Neuronal stem cell (in vitro differentiated cells): ENCODE data around the gene IL12A.

Source experiments
- DNase-seq: peaks from one replicate; pipeline ENCODE4 v3.0.0-alpha.2; 2013; ENCODE audit warnings: low spot score
- H2AFZ ChIP-seq: one replicate; pipeline ENCODE4 v1.6.1; 2013; ENCODE audit warnings: mild to moderate bottlenecking, low read length, inconsistent platforms
- H2AK5ac ChIP-seq: 2 replicates; pipeline ENCODE4 v1.6.1; 2013; ENCODE audit warnings: low read depth, mild to moderate bottlenecking, inconsistent platforms, low read length, moderate library complexity, mixed read lengths
- H2BK120ac ChIP-seq: 2 replicates; pipeline ENCODE4 v1.6.1; 2013; ENCODE audit warnings: low read depth, mild to moderate bottlenecking, inconsistent platforms, low read length, moderate library complexity, mixed read lengths
- H2BK12ac ChIP-seq: one replicate; pipeline ENCODE4 v1.6.1; 2013; ENCODE audit warnings: low read length, inconsistent platforms
- H2BK15ac ChIP-seq: 2 replicates; pipeline ENCODE4 v1.6.1; 2013; ENCODE audit warnings: mild to moderate bottlenecking, low read length, inconsistent platforms, mixed read lengths
- H2BK5ac ChIP-seq: one replicate; pipeline ENCODE4 v1.6.1; 2013; ENCODE audit warnings: inconsistent platforms, mild to moderate bottlenecking, low read length, moderate library complexity
- H3K14ac ChIP-seq: one replicate; pipeline ENCODE4 v1.6.1; 2013; ENCODE audit warnings: low read length, inconsistent platforms
- H3K18ac ChIP-seq: 2 replicates; pipeline ENCODE4 v1.6.1; 2013; ENCODE audit warnings: low read length, inconsistent platforms
- H3K23ac ChIP-seq: 2 replicates; pipeline ENCODE4 v1.6.1; 2013; ENCODE audit warnings: low read depth, mild to moderate bottlenecking, mixed read lengths, low read length, inconsistent platforms; ENCODE audit not compliant: poor library complexity
- H3K27ac ChIP-seq: replicated peaks from 3 replicates; pipeline ENCODE4 v1.5.1; 2013; ENCODE audit warnings: low read length, inconsistent platforms
- H3K27me3 ChIP-seq, 3 experiments: 2 replicates each; pipeline ENCODE4 v1.6.1; 2013; ENCODE audit warnings: low read length in 3 of 3, mild to moderate bottlenecking in 2 of 3, inconsistent platforms in 1 of 3, low read depth in 1 of 3, mixed read lengths in 1 of 3, moderate library complexity in 1 of 3; ENCODE audit not compliant: control insufficient read depth in 3 of 3, insufficient read depth in 3 of 3
- H3K36me3 ChIP-seq, 2 donors: replicated peaks in 1 of 2; 2 replicates each; pipeline ENCODE4 v1.6.1; 2013; ENCODE audit warnings: low read length in 2 of 2; ENCODE audit not compliant: control insufficient read depth in 2 of 2, insufficient read depth in 2 of 2
- H3K4ac ChIP-seq: 2 replicates; pipeline ENCODE4 v1.6.1; 2013; ENCODE audit warnings: inconsistent platforms, mild to moderate bottlenecking, low read length, moderate library complexity
- H3K4me1 ChIP-seq, 2 donors: 1 replicate in 1 of 2; 2 replicates in 1 of 2; pipeline ENCODE4 v1.6.1; 2013; ENCODE audit warnings: low read length in 2 of 2, low read depth in 1 of 2; ENCODE audit not compliant: control insufficient read depth in 2 of 2, insufficient read depth in 1 of 2
- H3K4me2 ChIP-seq: one replicate; pipeline ENCODE4 v1.6.1; 2013; ENCODE audit warnings: mild to moderate bottlenecking, low read length, inconsistent platforms; ENCODE audit not compliant: insufficient read depth, poor library complexity, severe bottlenecking
- H3K4me3 ChIP-seq, 2 donors: 2 replicates each; pipeline ENCODE4 v1.5.1; 2013; ENCODE audit warnings: low read length in 2 of 2, mild to moderate bottlenecking in 2 of 2, inconsistent platforms in 1 of 2, moderate library complexity in 1 of 2
- H3K79me1 ChIP-seq: one replicate; pipeline ENCODE4 v1.6.1; 2013; ENCODE audit warnings: low read depth, mild to moderate bottlenecking, inconsistent platforms, low read length, moderate library complexity
- H3K9ac ChIP-seq: one replicate; pipeline ENCODE4 v1.6.1; 2013; ENCODE audit warnings: mild to moderate bottlenecking, low read depth, low read length, inconsistent platforms; ENCODE audit not compliant: poor library complexity
- H3K9me3 ChIP-seq, 2 donors: replicated peaks in 1 of 2; 2 replicates each; pipeline versions ENCODE3 to v1.6.1; 2013; ENCODE audit warnings: low read length in 2 of 2, mild to moderate bottlenecking in 2 of 2, inconsistent platforms in 1 of 2, low read depth in 1 of 2, mixed read lengths in 1 of 2, moderate library complexity in 1 of 2; ENCODE audit not compliant: control insufficient read depth in 2 of 2, insufficient read depth in 1 of 2
- H4K8ac ChIP-seq: one replicate; pipeline ENCODE4 v1.6.1; 2013; ENCODE audit warnings: low read depth, mild to moderate bottlenecking, inconsistent platforms, low read length, moderate library complexity
- H4K91ac ChIP-seq: one replicate; pipeline ENCODE4 v1.6.1; 2013; ENCODE audit warnings: low read length, low read depth, mild to moderate bottlenecking, inconsistent platforms; ENCODE audit not compliant: poor library complexity
- WGBS, 2 donors: extraction: QIAGEN DNeasy Blood & Tissue Kit; methylation state at CpG; one replicate each; pipeline ENCODE4 v1.1.7; 2013; ENCODE audit warnings: missing lambda C conversion rate in 2 of 2, mixed read lengths in 1 of 2; ENCODE audit not compliant: insufficient read length in 2 of 2, insufficient replicate concordance in 1 of 2; ENCODE audit errors: extremely low coverage in 2 of 2; 5-methylcytosine and 5-hydroxymethylcytosine counted together

IL12A gene

DNA sequence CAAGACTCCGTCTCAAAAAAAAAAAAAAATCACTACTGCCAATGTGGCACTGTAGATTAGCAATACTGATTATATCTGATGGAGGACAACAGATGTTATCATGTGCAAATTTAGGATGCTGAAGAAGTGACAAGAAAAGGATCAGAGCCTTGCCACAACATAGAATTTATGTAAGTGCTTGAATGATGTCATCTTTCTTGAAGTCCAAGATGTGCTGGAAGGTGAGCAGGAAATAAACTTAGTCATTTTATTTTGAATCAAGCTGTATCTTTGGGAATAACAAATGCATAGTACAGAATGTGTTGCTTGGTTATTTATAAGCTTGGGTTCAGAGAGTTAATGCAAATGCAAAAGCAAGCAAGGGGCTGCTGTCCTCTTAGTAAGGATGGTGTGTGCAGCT is 47.1 kb downstream of the IL12A start:
- Histone ChIP-seq H3K79me1 (no peaks in the 10 kb centered on the region), H2BK5ac (no peak overlapping the region), H2BK15ac (no peak overlapping the region), H3K4me3 (no peak overlapping the region), H3K27me3 (peaks cover 0 to 38% (median 11%) of the 10 kb centered on the region in 3 experiments), H3K9ac (no peak overlapping the region), H4K8ac (no peak overlapping the region), H2BK12ac (no peak overlapping the region), H2AFZ (no peak overlapping the region), H2AK5ac (no peak overlapping the region), H2BK120ac (no peak overlapping the region), H3K9me3 (no peaks in the 10 kb centered on the region), H3K4ac (no peak overlapping the region), H3K4me2 (no peak overlapping the region), H3K36me3 (no peaks in the 10 kb centered on the region), H3K27ac (no peak overlapping the region), H3K18ac (no peak overlapping the region), H4K91ac (no peak overlapping the region), H3K14ac (no peak overlapping the region), H3K23ac (no peak overlapping the region), H3K4me1 (peaks cover 0 to 7% of the 10 kb centered on the region in 2 donors)
- no CpG with 5 or more reads among the region's 1 CpG for WGBS, 2 donors
- DNase-seq: no peak

DNA sequence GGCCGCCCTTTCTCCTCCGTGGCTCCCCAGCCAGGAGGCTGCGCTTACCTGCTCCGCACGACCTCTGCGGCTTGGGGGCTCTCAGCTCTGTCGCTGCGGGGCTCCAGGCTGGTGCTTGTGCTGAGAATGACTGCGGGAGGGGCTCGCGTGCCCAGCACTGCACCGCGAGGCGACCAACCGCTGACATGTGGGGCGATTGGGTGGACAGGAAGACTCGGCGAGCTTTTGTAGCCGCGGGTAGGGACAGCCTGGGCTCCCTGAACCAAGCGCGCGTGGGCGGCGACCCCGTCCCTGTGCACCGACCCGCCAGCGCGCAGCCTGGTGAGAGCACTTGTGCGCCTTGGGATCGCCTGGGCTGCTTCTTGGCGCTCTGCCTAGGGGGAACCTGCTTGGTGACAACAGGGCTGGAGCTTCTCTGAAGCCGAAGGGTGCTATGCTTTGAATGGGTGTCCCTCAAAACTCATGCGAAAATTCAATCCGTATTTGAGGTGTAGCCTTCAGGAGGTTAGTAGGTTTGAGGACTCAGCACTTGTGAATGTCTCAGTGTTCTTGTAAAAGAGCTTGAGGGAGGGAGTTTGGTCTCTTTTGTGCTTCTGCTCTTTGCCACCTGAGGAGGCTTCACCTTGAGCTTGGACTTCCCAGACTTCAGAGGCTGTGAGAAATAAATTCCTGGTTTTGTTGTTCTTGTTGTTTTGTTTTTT is 50.4 kb downstream of the IL12A start:
- H2BK5ac ChIP-seq: no peak overlapping the region
- H3K4me1 ChIP-seq: peaks cover 0 to 7% of the 10 kb centered on the region in 2 donors
- H2AK5ac ChIP-seq: no peak overlapping the region
- H3K79me1 ChIP-seq: no peaks in the 10 kb centered on the region
- DNase-seq: peak; percentile 8
- no peaks in the 10 kb centered on the region for H3K36me3 ChIP-seq
- peak overlapping the region; percentile 75 for H2BK12ac ChIP-seq
- H3K9ac ChIP-seq: peak overlapping the region; percentile 75
- no peak overlapping the region for H2BK15ac ChIP-seq
- no peak overlapping the region for H4K8ac ChIP-seq
- peak overlapping the region; percentile 37 for H3K23ac ChIP-seq
- peak overlapping the region; percentile 86 for H3K18ac ChIP-seq
- WGBS, 2 donors: no CpG with 5 or more reads among the region's 36 CpGs
- no peak overlapping the region for H3K4ac ChIP-seq
- H2BK120ac ChIP-seq: no peak overlapping the region
- no peak overlapping the region for H3K27ac ChIP-seq
- H3K27me3 ChIP-seq: peaks cover 0 to 41% (median 11%) of the 10 kb centered on the region in 3 experiments
- H3K4me3 ChIP-seq: peak overlapping the region in 1 of 2 donors; percentile 79
- H3K4me2 ChIP-seq: peak overlapping the region; percentile 83
- H3K14ac ChIP-seq: peak overlapping the region; percentile 9
- peak overlapping the region; percentile 79 for H2AFZ ChIP-seq
- H4K91ac ChIP-seq: no peak overlapping the region
- H3K9me3 ChIP-seq: peaks cover 5 to 7% of the 10 kb centered on the region in 2 donors

DNA sequence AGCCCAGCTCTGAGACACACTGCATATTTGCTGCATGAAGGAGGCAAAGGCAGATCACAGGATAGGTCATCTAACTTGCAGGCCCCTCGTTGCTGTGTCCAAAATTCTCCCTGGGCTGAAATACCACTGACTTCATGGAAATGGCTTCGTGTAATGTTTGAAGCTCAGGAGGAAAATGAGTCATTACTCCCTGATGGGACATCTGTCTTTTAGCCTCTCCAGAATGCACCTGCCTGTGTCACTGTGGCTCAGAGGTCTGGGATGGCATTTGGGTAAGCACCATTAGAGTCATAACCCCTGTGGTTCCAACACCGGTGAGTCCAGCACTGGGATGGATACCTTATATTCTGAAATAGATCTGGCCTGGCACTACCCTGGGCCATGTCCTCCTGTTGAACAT is 51.5 kb downstream of the IL12A start:
- H4K8ac ChIP-seq: no peak overlapping the region
- peaks cover 0 to 41% (median 11%) of the 10 kb centered on the region in 3 experiments for H3K27me3 ChIP-seq
- H2AFZ ChIP-seq: no peak overlapping the region
- DNase-seq: no peak
- H2BK15ac ChIP-seq: no peak overlapping the region
- H3K4me2 ChIP-seq: no peak overlapping the region
- H3K9me3 ChIP-seq: peaks cover 5 to 7% of the 10 kb centered on the region in 2 donors
- no peak overlapping the region for H3K23ac ChIP-seq
- no peak overlapping the region for H3K9ac ChIP-seq
- H2AK5ac ChIP-seq: no peak overlapping the region
- H3K79me1 ChIP-seq: no peaks in the 10 kb centered on the region
- H3K14ac ChIP-seq: no peak overlapping the region
- no peak overlapping the region for H4K91ac ChIP-seq
- H2BK120ac ChIP-seq: no peak overlapping the region
- no peak overlapping the region for H2BK12ac ChIP-seq
- H3K36me3 ChIP-seq: no peaks in the 10 kb centered on the region
- no CpG with 5 or more reads among the region's 3 CpGs for WGBS, 2 donors
- H3K4me1 ChIP-seq: peaks cover 0 to 7% of the 10 kb centered on the region in 2 donors
- no peak overlapping the region for H3K18ac ChIP-seq
- H2BK5ac ChIP-seq: no peak overlapping the region
- no peak overlapping the region for H3K4ac ChIP-seq
- no peak overlapping the region for H3K27ac ChIP-seq
- no peak overlapping the region for H3K4me3 ChIP-seq

DNA sequence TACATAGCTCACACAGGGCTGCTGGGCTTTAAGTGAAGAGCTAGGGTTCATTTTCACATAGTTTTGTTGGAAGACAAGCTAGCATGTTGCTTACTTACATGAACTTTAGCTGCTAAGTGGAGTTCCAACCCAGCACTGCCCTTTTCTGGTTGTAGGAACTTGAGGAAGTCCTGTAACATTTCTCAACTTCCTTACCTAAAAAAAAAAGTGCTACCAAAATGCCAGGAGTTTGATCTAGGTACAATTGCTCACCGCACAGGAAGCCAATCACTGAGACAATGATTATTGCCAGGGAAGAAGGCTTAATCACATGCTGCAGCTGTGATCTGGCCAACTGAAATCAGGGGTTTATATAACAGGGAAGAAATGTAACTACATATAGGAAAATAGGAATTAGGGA is 52.8 kb downstream of the IL12A start:
- no peak overlapping the region for H2BK120ac ChIP-seq
- H3K18ac ChIP-seq: no peak overlapping the region
- no peaks in the 10 kb centered on the region for H3K36me3 ChIP-seq
- no peak overlapping the region for H2AFZ ChIP-seq
- H3K9me3 ChIP-seq: peaks cover 5 to 7% of the 10 kb centered on the region in 2 donors
- no peak overlapping the region for H3K4ac ChIP-seq
- no peak overlapping the region for H3K9ac ChIP-seq
- H3K79me1 ChIP-seq: no peaks in the 10 kb centered on the region
- no peak overlapping the region for H3K4me3 ChIP-seq
- H3K27me3 ChIP-seq: peaks cover 0 to 41% (median 11%) of the 10 kb centered on the region in 3 experiments
- H2BK12ac ChIP-seq: no peak overlapping the region
- no peak overlapping the region for H2BK15ac ChIP-seq
- no peak overlapping the region for H3K4me2 ChIP-seq
- H3K27ac ChIP-seq: no peak overlapping the region
- no peak overlapping the region for H2BK5ac ChIP-seq
- no peak overlapping the region for H3K23ac ChIP-seq
- H4K8ac ChIP-seq: no peak overlapping the region
- DNase-seq: no peak
- H3K4me1 ChIP-seq: peaks cover 0 to 7% of the 10 kb centered on the region in 2 donors
- no CpG with 5 or more reads among the region's 1 CpG for WGBS, 2 donors
- H3K14ac ChIP-seq: no peak overlapping the region
- no peak overlapping the region for H2AK5ac ChIP-seq
- no peak overlapping the region for H4K91ac ChIP-seq
